Measurements from ENCODE around the gene BHLHA15. TPM values are rescaled to one million over a fixed set of nuclear protein-coding genes. Genes with fewer than 3 reads are reported as not detected.

BHLHA15 gene
- polyA plus RNA-seq, 4 donors, result 0.19 to 0.44 (median 0.29) TPM; not detected in 1

- DNase-seq (ENCODE audit: low read depth in 4 of 4, low spot score in 3 of 4), result no peak
These were observed 24.6 kb upstream of the BHLHA15 start for GRCh38 chr7:98186452-98187137.

- DNase-seq (ENCODE audit: low read depth in 4 of 4, low spot score in 3 of 4), result no peak
These were observed 24.1 kb upstream of the BHLHA15 start for GRCh38 chr7:98187138-98187502.

DNA sequence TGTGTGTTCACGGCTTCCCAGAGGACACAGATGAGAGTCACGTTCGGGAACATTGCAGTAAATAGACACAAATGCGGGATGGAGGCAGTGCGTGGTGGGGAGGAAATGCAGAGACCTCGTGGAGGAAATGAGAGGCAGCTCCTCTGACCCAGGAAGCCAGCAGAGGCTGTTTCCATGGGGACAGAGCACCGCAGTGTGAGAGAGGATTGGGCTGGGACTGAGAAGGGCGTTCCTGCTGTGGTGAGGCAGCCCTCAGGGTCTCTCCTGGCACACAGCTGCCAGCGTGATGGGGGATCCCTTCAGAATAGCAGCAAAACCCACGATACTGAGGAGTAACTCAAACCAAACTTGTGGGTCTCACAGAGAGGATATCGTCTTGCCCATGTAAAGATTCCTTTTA, 21.7 kb upstream of the BHLHA15 start:
- no peak for DNase-seq (ENCODE audit: low read depth in 4 of 4, low spot score in 3 of 4)

DNA sequence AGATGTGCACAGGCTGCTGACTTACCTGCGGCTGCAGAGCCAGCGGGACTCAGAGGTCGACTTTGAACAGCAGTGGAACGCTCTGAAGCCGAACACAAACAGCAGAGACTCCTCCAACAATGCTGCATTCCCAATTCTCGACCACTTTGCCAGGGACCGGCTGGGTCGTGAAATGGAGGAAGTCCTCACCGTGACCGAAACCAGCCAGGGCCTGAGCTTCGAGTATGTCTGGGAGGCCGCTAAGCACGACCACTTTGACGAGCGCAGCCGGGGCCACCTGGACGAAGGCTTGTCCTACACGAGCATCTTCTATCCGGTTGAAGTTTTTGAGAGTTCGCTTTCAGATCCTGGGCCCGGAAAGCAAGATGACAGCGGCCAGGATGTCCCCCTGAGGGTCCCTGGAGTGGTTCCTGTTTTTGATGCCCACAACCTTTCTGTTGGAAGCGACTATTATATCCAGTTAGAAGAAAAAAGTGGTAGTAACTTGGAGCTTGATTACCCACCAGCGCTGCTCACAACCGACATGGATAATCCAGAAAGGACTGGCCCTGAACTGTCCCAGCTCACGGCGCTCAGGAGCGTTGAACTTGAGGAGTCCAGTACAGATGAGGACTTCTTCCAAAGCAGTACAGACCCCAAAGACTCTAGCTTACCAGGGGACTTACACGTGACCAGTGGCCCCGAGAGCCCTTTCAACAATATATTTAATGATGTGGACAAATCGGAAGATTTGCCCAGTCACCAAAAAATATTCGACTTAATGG, 19.4 kb upstream of the BHLHA15 start:
- no peak for DNase-seq (ENCODE audit: low read depth in 4 of 4, low spot score in 3 of 4)

- no peak for DNase-seq (ENCODE audit: low read depth in 4 of 4, low spot score in 3 of 4)
These were observed 18.3 kb upstream of the BHLHA15 start for GRCh38 chr7:98192781-98193457.

DNA sequence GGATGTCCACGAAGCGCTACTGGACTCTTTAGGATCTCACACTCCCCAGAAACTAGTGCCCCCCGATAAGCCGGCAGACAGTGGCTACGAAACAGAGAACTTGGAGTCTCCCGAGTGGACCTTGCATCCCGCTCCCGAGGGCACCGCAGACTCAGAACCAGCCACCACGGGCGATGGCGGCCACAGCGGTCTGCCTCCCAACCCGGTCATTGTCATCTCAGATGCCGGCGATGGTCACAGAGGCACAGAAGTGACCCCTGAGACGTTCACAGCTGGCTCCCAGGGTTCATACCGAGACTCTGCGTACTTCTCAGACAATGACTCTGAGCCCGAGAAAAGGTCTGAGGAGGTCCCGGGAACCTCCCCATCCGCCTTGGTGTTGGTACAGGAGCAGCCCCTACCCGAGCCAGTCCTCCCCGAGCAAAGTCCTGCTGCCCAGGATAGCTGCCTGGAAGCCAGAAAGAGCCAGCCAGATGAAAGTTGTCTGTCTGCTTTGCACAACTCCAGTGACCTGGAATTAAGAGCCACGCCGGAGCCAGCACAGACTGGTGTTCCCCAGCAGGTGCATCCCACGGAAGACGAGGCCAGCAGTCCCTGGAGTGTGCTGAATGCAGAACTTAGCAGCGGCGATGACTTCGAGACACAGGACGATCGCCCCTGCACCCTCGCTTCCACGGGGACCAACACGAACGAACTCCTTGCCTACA, 17.6 kb upstream of the BHLHA15 start:
- no peak for DNase-seq (ENCODE audit: low read depth in 4 of 4, low spot score in 3 of 4)

- no peak for DNase-seq (ENCODE audit: low read depth in 4 of 4, low spot score in 3 of 4)
These were observed 17.1 kb upstream of the BHLHA15 start for GRCh38 chr7:98194186-98194585.

- no peak for DNase-seq (ENCODE audit: low read depth in 4 of 4, low spot score in 3 of 4)
These were observed 16.4 kb upstream of the BHLHA15 start for GRCh38 chr7:98194672-98195457.

GRCh38 chr7:98196706-98197605, 14.3 kb upstream of the BHLHA15 start:
- DNase-seq (ENCODE audit: low read depth in 4 of 4, low spot score in 3 of 4), result no peak

- DNase-seq (ENCODE audit: low read depth in 4 of 4, low spot score in 3 of 4), result no peak
These were observed 12.1 kb upstream of the BHLHA15 start for GRCh38 chr7:98199131-98199530.

GRCh38 chr7:98200364-98200763, 10.9 kb upstream of the BHLHA15 start:
- DNase-seq (ENCODE audit: low read depth in 4 of 4, low spot score in 3 of 4), result no peak

DNA sequence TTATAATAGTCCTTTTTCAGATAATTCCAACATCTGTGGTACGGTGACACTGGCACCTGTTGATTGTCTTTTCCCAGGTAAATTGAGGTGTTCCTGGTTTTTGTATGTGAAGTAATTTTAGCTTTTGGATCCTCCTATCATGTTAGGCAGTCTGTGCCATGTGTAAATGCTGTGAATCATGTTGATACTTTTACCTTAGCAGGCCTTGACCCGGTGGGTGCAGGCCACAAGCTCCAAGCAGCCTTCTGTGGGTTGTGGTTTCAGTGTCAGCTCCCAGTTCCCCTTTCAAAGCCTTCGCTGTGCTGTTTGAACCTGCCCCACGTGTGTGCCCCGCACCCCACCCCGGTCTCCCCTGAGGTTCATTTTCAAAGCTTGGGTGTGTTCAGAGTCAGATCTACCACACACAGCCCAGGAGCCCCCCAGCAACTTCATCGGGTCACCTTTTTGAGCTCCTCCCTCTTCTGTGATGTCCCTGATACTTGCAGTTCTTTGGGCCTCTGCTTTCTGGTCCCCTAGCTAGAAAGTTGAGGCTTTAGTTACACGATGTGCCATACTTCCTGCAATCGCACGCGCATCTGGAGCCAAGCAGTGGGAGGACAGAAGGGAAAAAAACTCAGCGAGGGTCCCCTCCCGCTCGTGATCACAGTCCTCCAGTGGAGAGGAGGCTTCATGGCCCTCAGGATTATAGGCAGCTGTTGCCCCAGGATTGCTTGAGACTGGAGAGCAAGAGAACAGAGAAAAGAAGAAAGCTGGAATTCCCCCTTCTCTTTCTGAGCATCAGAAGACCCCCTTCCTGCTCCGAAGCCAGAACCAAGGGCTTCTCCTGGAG, 8.7 kb upstream of the BHLHA15 start:
- DNase-seq (ENCODE audit: low read depth in 4 of 4, low spot score in 3 of 4), result no peak

DNA sequence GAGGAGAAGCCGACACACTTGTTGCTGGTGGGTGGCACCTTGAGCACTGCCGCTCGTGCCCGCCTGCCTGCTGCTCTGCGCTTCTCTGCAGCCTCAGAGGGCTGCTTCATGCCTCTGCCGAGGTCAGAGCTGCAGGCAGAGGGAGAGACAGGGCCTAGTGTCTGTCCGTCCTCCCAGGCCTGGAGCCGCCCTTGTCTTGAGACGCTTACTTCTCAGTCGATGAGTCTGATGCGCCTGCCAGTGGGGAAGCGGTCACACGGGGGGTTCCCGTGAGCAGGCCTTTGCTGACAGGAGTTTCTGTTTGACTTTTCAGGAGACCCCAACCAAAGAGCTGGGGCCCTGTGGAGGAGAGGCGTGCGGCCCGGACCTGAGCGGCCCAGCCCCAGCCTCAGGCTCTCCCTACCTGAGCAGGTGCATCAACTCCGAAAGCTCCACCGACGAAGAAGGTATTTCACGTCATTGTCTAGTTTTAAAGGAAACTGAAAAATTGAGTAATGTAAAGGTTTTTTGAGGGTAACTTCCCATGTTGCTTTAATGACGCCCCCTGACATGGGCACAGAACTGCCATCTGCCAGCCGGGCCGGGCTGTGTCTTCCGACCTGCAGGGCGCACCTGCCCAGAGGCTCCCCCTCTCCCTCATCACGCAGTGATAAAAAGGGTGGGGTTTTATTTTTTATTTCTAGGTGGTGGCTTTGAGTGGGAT, 7.8 kb upstream of the BHLHA15 start:
- DNase-seq (ENCODE audit: low read depth in 4 of 4, low spot score in 3 of 4), result no peak

DNA sequence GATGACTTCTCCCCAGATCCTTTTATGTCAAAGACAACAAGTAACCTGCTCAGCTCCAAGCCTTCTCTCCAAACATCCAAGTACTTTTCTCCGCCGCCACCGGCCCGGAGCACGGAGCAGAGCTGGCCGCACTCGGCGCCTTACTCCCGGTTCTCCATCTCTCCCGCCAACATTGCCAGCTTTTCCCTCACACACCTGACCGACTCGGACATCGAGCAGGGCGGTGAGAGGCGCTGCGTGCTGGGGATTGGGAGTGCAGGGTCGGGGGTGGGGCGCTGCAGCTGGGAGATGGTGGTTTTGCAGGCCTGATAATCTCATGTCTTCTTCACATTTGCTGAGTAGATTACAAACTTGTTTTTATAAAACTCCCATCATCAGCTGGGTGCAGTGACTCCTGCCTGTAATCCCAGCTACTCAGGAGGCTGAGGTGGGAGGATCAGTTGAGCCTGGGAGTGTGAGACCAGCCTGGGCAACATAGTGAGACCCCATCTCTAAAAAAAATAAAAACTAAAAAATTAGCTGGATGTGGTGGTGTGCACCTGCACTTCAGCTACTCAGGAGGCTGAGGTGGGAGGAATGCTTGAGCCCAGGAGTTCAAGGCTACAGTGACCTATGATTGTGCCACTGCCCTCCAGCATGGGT, 7.2 kb upstream of the BHLHA15 start:
- no peak for DNase-seq (ENCODE audit: low read depth in 4 of 4, low spot score in 3 of 4)

- DNase-seq (ENCODE audit: low read depth in 4 of 4, low spot score in 3 of 4), result no peak
These were observed 6.6 kb upstream of the BHLHA15 start for GRCh38 chr7:98204670-98205069.

- DNase-seq (ENCODE audit: low read depth in 4 of 4, low spot score in 3 of 4), result no peak
These were observed 5.9 kb upstream of the BHLHA15 start for GRCh38 chr7:98205162-98205845.
